HG03342 (cell line): ENCODE results near the gene SLC43A2.

Experiments
- ATAC-seq: cut with Tn5 transposase; IDR thresholded peaks from one replicate; pipeline ENCODE4 v1.9.1; 2021; ENCODE audit warnings: mild to moderate bottlenecking, moderate library complexity; ENCODE audit not compliant: unreplicated experiment

Gene SLC43A2

GRCh38 chr17:1625053-1625452, 3.6 kb downstream of the SLC43A2 start:
- no peak for ATAC-seq

GRCh38 chr17:1624650-1625049, 4.0 kb downstream of the SLC43A2 start:
- no peak for ATAC-seq

- ATAC-seq, result no peak
Measured at GRCh38 chr17:1623057-1623630, 5.5 kb downstream of the SLC43A2 start.

- ATAC-seq, result no peak
Measured at GRCh38 chr17:1621273-1621954, 7.2 kb downstream of the SLC43A2 start.

- ATAC-seq, result no peak
Measured at GRCh38 chr17:1620486-1620885, 8.1 kb downstream of the SLC43A2 start.

GRCh38 chr17:1617620-1618174, 10.9 kb downstream of the SLC43A2 start:
- no peak for ATAC-seq

GRCh38 chr17:1616101-1616500, 12.5 kb downstream of the SLC43A2 start:
- no peak for ATAC-seq

GRCh38 chr17:1612400-1612799, 16.2 kb downstream of the SLC43A2 start:
- no peak for ATAC-seq

- ATAC-seq, result no peak
Measured at GRCh38 chr17:1611715-1612114, 16.9 kb downstream of the SLC43A2 start.

GRCh38 chr17:1608676-1609075, 20.0 kb downstream of the SLC43A2 start:
- no peak for ATAC-seq

GRCh38 chr17:1607971-1608320, 20.7 kb downstream of the SLC43A2 start:
- ATAC-seq, result no peak

- ATAC-seq, result no peak
Measured at GRCh38 chr17:1606352-1606985, 22.2 kb downstream of the SLC43A2 start.

- ATAC-seq, result no peak
Measured at GRCh38 chr17:1605681-1606351, 22.8 kb downstream of the SLC43A2 start.

GRCh38 chr17:1604831-1605528, 23.7 kb downstream of the SLC43A2 start:
- ATAC-seq, result no peak

- ATAC-seq, result no peak
Measured at GRCh38 chr17:1601571-1601970, 27.1 kb downstream of the SLC43A2 start.

- no peak for ATAC-seq
Measured at GRCh38 chr17:1598399-1599095, 30.1 kb downstream of the SLC43A2 start.

GRCh38 chr17:1597861-1598342, 30.7 kb downstream of the SLC43A2 start:
- no peak for ATAC-seq

- ATAC-seq, result no peak
Measured at GRCh38 chr17:1593630-1593931, 35.1 kb downstream of the SLC43A2 start.

- peak; percentile 61 for ATAC-seq
Measured at GRCh38 chr17:1592751-1593629, 35.6 kb downstream of the SLC43A2 start.
